ENCODE results near the gene YPEL2. TPM values are rescaled to one million over a fixed set of nuclear protein-coding genes. Genes with fewer than 3 reads are reported as not detected.

Gene YPEL2
- total and polyA plus RNA-seq, 2 donors (not counting 3 experiments of a cell fraction or from before 2014, with no cell fraction given), result 36.5 to 66.8 TPM

DNA sequence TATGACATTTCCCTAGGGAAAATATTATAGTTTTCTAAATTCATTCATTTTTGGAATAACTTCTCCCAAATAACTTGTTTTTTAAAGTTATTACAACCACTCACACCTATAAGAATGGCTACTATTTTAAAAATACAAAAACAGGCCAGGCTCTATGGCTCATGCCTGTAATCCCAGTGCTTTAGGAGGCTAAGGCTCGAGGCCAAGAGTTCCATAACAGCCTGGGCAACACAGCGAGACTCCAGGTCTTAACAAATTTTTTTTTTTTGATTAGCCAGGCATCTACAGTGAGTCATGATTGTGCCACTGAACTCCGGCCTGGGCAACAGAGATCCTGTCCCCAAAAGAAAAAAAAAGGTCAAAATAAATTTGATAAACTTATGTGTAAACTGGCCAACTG is 43.6 kb upstream of the YPEL2 start:
- POLR2A ChIA-PET, result interaction anchor here (0.6 kb wide), 1 partner anchor 330 kb away, joined by 4 read pairs; no protein-coding TSS in a partner anchor
- BruUV-seq (replicated peaks), result TSS peak; percentile 83
- H3K27ac ChIP-seq (ENCODE audit: insufficient read depth, low read depth, low read length), result peak overlapping the region; percentile 92

DNA sequence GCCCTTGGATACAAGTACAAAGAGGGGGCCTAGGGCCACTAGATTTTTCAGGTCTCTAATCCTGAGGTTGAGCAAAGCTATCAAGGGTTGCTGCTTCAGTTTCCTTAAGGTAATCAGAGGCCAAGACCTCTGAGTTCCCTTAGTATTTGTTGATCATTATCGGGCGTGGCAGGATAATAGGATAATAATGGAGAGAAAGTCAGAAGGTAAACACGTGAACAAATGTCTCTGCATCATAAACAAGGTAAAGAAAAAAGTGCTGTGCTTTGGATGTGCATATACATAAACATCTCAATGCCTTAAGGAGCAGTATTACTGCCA is 41.5 kb upstream of the YPEL2 start:
- no peaks in the 10 kb centered on the region for H3K27me3 ChIP-seq (ENCODE audit: control insufficient read depth in 2 of 2, insufficient read depth in 2 of 2, low read length in 2 of 2)
- H3K36me3 ChIP-seq (ENCODE audit: control insufficient read depth in 2 of 2, extremely low read depth in 1 of 2, insufficient read depth in 2 of 2, low read length in 2 of 2), result no peaks in the 10 kb centered on the region
- TF ChIP-seq POLR2A (IDR thresholded peaks at IDR 0.05; ENCODE audit: low read depth, low read length), result no peak
- TF ChIP-seq EZH2 (IDR thresholded peaks at IDR 0.05; ENCODE audit: borderline replicate concordance, low read depth, low read length, severe bottlenecking), result no peak
- no peak for TF ChIP-seq POLR2AphosphoS5 (IDR thresholded peaks at IDR 0.05; ENCODE audit: insufficient read depth, low read depth, low read length)
- TF ChIP-seq, protein P1, sequence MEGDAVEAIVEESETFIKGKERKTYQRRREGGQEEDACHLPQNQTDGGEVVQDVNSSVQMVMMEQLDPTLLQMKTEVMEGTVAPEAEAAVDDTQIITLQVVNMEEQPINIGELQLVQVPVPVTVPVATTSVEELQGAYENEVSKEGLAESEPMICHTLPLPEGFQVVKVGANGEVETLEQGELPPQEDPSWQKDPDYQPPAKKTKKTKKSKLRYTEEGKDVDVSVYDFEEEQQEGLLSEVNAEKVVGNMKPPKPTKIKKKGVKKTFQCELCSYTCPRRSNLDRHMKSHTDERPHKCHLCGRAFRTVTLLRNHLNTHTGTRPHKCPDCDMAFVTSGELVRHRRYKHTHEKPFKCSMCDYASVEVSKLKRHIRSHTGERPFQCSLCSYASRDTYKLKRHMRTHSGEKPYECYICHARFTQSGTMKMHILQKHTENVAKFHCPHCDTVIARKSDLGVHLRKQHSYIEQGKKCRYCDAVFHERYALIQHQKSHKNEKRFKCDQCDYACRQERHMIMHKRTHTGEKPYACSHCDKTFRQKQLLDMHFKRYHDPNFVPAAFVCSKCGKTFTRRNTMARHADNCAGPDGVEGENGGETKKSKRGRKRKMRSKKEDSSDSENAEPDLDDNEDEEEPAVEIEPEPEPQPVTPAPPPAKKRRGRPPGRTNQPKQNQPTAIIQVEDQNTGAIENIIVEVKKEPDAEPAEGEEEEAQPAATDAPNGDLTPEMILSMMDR (IDR thresholded peaks at IDR 0.05; ENCODE audit: extremely low read depth in 1 of 2, insufficient read depth in 1 of 2, low read depth in 1 of 2, low read length in 2 of 2), result no peak
- TF ChIP-seq MYC (IDR thresholded peaks at IDR 0.05; ENCODE audit: low read depth, low read length), result no peak
- TF ChIP-seq JUN (IDR thresholded peaks at IDR 0.05; ENCODE audit: borderline replicate concordance, insufficient read depth, insufficient read length, low read depth), result no peak
- no peak for TF ChIP-seq FOS (IDR thresholded peaks at IDR 0.05; ENCODE audit: borderline replicate concordance, insufficient read depth, low read length)
- TF ChIP-seq, protein P2, sequence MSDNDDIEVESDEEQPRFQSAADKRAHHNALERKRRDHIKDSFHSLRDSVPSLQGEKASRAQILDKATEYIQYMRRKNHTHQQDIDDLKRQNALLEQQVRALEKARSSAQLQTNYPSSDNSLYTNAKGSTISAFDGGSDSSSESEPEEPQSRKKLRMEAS (IDR thresholded peaks at IDR 0.05; ENCODE audit: insufficient read depth, insufficient read length), result no peak
- no peak for TF ChIP-seq GATA2 (IDR thresholded peaks at IDR 0.05; ENCODE audit: insufficient read depth, insufficient read length, low read depth, low read length)
- no peaks in the 10 kb centered on the region for H3K9me3 ChIP-seq (replicated peaks; ENCODE audit: control insufficient read depth, insufficient read depth, low read length)
- DNase-seq (ENCODE audit: low read depth, low spot score), result no peak
- CTCF ChIA-PET, result interaction anchor here (0.7 kb wide), 1 partner anchor 21 kb away, joined by 3 read pairs; no protein-coding TSS in a partner anchor
- intact Hi-C loops (cut with micrococcal nuclease), result no loop called here
- H2AFZ ChIP-seq (ENCODE audit: low read depth, low read length), result peak overlapping the region; percentile 87
- dilution Hi-C loops (cut with MboI; ENCODE audit: extremely low pct_ligation_motif_present, low sequenced_read_pairs), result no loop called here
- no peaks in the 10 kb centered on the region for H4K20me1 ChIP-seq (replicated peaks; ENCODE audit: control insufficient read depth, extremely low read depth, insufficient read depth, low read length)
- H3K4me2 ChIP-seq (ENCODE audit: insufficient read depth, low read length), result no peak overlapping the region
- POLR2A ChIA-PET, result no interaction called here
- no peaks in the 10 kb centered on the region for H3K79me2 ChIP-seq (ENCODE audit: control insufficient read depth, insufficient read depth, low read length)
- H3K4me1 ChIP-seq (ENCODE audit: control insufficient read depth, extremely low read depth, insufficient read depth, low read length), result peaks cover 12% of the 10 kb centered on the region
- FAIRE-seq, result no peak
- no peak overlapping the region for H3K4me3 ChIP-seq (replicated peaks in 1 of 3; ENCODE audit: insufficient read depth in 1 of 3, low read depth in 1 of 3, low read length in 3 of 3)
- BruUV-seq (replicated peaks), result no TSS peak
- no peaks in the 10 kb centered on the region for H3K9me1 ChIP-seq (replicated peaks; ENCODE audit: control insufficient read depth, extremely low read depth, insufficient read depth, low read length)
- no peak overlapping the region for H3K9ac ChIP-seq (replicated peaks; ENCODE audit: extremely low read depth, insufficient read depth, low read length)
- H3K27ac ChIP-seq (ENCODE audit: insufficient read depth, low read depth, low read length), result no peak overlapping the region

More for the DNA sequence above, 43.6 kb upstream of the YPEL2 start:
- H3K4me3 ChIP-seq (replicated peaks in 1 of 3; ENCODE audit: insufficient read depth in 1 of 3, low read depth in 1 of 3, low read length in 3 of 3), result no peak overlapping the region
- no peak for DNase-seq (ENCODE audit: low read depth, low spot score)
- no peaks in the 10 kb centered on the region for H3K36me3 ChIP-seq (ENCODE audit: control insufficient read depth in 2 of 2, extremely low read depth in 1 of 2, insufficient read depth in 2 of 2, low read length in 2 of 2)
- no peaks in the 10 kb centered on the region for H3K27me3 ChIP-seq (ENCODE audit: control insufficient read depth in 2 of 2, insufficient read depth in 2 of 2, low read length in 2 of 2)
- peaks cover 17% of the 10 kb centered on the region for H3K4me1 ChIP-seq (ENCODE audit: control insufficient read depth, extremely low read depth, insufficient read depth, low read length)
- CTCF ChIA-PET, result no interaction called here
- no peaks in the 10 kb centered on the region for H4K20me1 ChIP-seq (replicated peaks; ENCODE audit: control insufficient read depth, extremely low read depth, insufficient read depth, low read length)
- no peaks in the 10 kb centered on the region for H3K9me3 ChIP-seq (replicated peaks; ENCODE audit: control insufficient read depth, insufficient read depth, low read length)
- H2AFZ ChIP-seq (ENCODE audit: low read depth, low read length), result no peak overlapping the region
- H3K79me2 ChIP-seq (ENCODE audit: control insufficient read depth, insufficient read depth, low read length), result no peaks in the 10 kb centered on the region
- intact Hi-C loops (cut with micrococcal nuclease), result loop anchor here (1.0 kb wide), 1 partner anchor 139 kb away; no protein-coding TSS in a partner anchor
- no peaks in the 10 kb centered on the region for H3K9me1 ChIP-seq (replicated peaks; ENCODE audit: control insufficient read depth, extremely low read depth, insufficient read depth, low read length)
- peak overlapping the region; percentile 43 for H3K9ac ChIP-seq (replicated peaks; ENCODE audit: extremely low read depth, insufficient read depth, low read length)
- H3K4me2 ChIP-seq (ENCODE audit: insufficient read depth, low read length), result no peak overlapping the region
- no peak for FAIRE-seq
- TF ChIP-seq, protein P2 (IDR thresholded peaks at IDR 0.05; ENCODE audit: insufficient read depth, insufficient read length), result no peak
- TF ChIP-seq POLR2AphosphoS5 (IDR thresholded peaks at IDR 0.05; ENCODE audit: insufficient read depth, low read depth, low read length), result no peak
- dilution Hi-C loops (cut with MboI; ENCODE audit: extremely low pct_ligation_motif_present, low sequenced_read_pairs), result no loop called here
